ENCODE measurements around the gene CNN2.

DNA sequence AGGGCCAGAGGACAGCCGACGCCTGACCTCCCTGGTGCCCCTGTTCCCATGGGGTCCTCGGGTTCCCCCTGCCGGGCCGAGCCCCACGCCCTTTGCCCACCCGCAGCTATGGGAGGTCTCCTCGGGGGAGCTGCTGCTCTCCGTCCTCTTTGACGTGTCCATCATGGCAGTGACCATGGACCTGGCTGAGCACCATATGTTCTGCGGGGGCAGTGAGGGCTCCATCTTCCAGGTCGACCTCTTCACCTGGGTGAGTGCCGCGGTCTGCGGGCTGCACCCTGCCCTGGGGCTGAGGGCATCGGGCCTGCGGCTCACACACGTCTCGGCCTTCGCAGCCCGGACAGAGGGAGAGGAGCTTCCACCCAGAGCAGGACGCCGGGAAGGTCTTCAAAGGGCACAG is 35.7 kb upstream of the CNN2 start:
- TF ChIP-seq POLR2A (IDR thresholded peaks at IDR 0.05; ENCODE audit: low read depth, low read length) (no peak), CEBPB (IDR thresholded peaks at IDR 0.05; ENCODE audit: low read depth, low read length) (no peak)
- TF ChIP-seq, protein P1, sequence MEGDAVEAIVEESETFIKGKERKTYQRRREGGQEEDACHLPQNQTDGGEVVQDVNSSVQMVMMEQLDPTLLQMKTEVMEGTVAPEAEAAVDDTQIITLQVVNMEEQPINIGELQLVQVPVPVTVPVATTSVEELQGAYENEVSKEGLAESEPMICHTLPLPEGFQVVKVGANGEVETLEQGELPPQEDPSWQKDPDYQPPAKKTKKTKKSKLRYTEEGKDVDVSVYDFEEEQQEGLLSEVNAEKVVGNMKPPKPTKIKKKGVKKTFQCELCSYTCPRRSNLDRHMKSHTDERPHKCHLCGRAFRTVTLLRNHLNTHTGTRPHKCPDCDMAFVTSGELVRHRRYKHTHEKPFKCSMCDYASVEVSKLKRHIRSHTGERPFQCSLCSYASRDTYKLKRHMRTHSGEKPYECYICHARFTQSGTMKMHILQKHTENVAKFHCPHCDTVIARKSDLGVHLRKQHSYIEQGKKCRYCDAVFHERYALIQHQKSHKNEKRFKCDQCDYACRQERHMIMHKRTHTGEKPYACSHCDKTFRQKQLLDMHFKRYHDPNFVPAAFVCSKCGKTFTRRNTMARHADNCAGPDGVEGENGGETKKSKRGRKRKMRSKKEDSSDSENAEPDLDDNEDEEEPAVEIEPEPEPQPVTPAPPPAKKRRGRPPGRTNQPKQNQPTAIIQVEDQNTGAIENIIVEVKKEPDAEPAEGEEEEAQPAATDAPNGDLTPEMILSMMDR (conservative IDR thresholded peaks at IDR 0.05; ENCODE audit: low read depth, low read length), result no peak
- TF ChIP-seq, protein P2, sequence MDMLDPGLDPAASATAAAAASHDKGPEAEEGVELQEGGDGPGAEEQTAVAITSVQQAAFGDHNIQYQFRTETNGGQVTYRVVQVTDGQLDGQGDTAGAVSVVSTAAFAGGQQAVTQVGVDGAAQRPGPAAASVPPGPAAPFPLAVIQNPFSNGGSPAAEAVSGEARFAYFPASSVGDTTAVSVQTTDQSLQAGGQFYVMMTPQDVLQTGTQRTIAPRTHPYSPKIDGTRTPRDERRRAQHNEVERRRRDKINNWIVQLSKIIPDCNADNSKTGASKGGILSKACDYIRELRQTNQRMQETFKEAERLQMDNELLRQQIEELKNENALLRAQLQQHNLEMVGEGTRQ (IDR thresholded peaks at IDR 0.05; ENCODE audit: low read depth, low read length), result no peak
